Smooth muscle cell (in vitro differentiated cells): ENCODE data around the gene E2F3. TPM values are rescaled to one million over a fixed set of nuclear protein-coding genes. Genes with fewer than 3 reads are reported as not detected.
A peak's percentile ranks its signal among the peaks of the same experiment; 100 is the strongest.

Source experiments
- DNase-seq: peaks from one replicate; lab custom pipeline; 2025; ENCODE audit not compliant: unreplicated experiment; lab: John Stamatoyannopoulos, UW
- H2AFZ ChIP-seq: fragments of 200-600 bp; sonication (generic); 2 replicates; pipeline ENCODE4 v1.6.0; 2016; ENCODE audit warnings: antibody characterized with exemption, low read depth, mild to moderate bottlenecking
- H3F3A ChIP-seq: fragments of 200-600 bp; sonication (generic); 2 replicates; pipeline ENCODE4 v1.6.0; 2017; ENCODE audit warnings: antibody characterized with exemption, low read depth
- H3K27ac ChIP-seq: fragments of 200-600 bp; sonication (generic); 2 replicates; pipeline ENCODE4 v1.5.1; 2016; ENCODE audit warnings: low read depth, mild to moderate bottlenecking
- H3K27me3 ChIP-seq: fragments of 200-600 bp; sonication (generic); 2 replicates; pipeline ENCODE4 v1.6.1; 2016; ENCODE audit warnings: low read depth, mild to moderate bottlenecking
- H3K36me3 ChIP-seq: fragments of 200-600 bp; sonication (generic); 2 replicates; pipeline ENCODE4 v1.5.1; 2016; ENCODE audit warnings: low read depth
- H3K4me1 ChIP-seq: fragments of 200-600 bp; sonication (generic); 2 replicates; pipeline ENCODE4 v1.5.1; 2016; ENCODE audit warnings: low read depth
- H3K4me2 ChIP-seq: fragments of 200-600 bp; sonication (generic); 2 replicates; pipeline ENCODE4 v1.6.0; 2016; ENCODE audit warnings: mild to moderate bottlenecking
- H3K4me3 ChIP-seq: fragments of 200-600 bp; sonication (generic); 2 replicates; pipeline ENCODE4 v1.5.1; 2016; ENCODE audit warnings: mild to moderate bottlenecking
- H3K79me2 ChIP-seq: fragments of 200-600 bp; sonication (generic); 2 replicates; pipeline ENCODE4 v1.6.0; 2016; ENCODE audit warnings: low read depth, mild to moderate bottlenecking
- H3K9ac ChIP-seq: fragments of 200-600 bp; sonication (generic); 2 replicates; pipeline ENCODE4 v1.6.0; 2016; ENCODE audit warnings: low read depth
- H3K9me3 ChIP-seq: fragments of 200-600 bp; sonication (generic); replicated peaks from 2 replicates; pipeline ENCODE4 v1.5.1; 2016; ENCODE audit warnings: low read depth
- H4K20me1 ChIP-seq: fragments of 200-600 bp; sonication (generic); 2 replicates; pipeline ENCODE4 v1.6.0; 2016; ENCODE audit warnings: low read depth
- CTCF ChIP-seq: fragments of 200-600 bp; sonication (generic); IDR thresholded peaks from 2 replicates; pipeline ENCODE4 v1.5.1; 2017; ENCODE audit warnings: borderline replicate concordance, mild to moderate bottlenecking, antibody characterized with exemption; ENCODE audit not compliant: insufficient read depth, poor library complexity, severe bottlenecking
- WGBS: methylation state at CpG from one replicate; pipeline ENCODE4 v1.1.7; 2016; ENCODE audit warnings: low lambda C conversion rate; 5-methylcytosine and 5-hydroxymethylcytosine counted together
- polyA plus RNA-seq: library from polyadenylated mRNA; unstranded; fragments of >200 nt; fragmentation: Nextera tagmentation; extraction: Ambion mirVana; gene quantifications from 2 replicates; pipeline ENCODE4 v1.2.1, GENCODE V29; 2016
- total RNA-seq: library from RNA; depleted of rRNA; stranded (reverse); fragments of >200 nt; gene quantifications from 2 replicates; pipeline ENCODE4 v1.2.3, GENCODE V29; 2014

E2F3 gene
- total RNA-seq (12.6 and 16.3 TPM in 2 replicates), polyA plus RNA-seq (7.9 and 9.6 TPM in 2 replicates)

- Histone ChIP-seq H3K9ac (peak within 1 kb of the TSS; percentile 97), H3K4me3 (peak within 1 kb of the TSS; percentile 98), H3K79me2 (peaks cover 31% of the 10 kb centered on the region), H3K36me3 (no peaks in the 10 kb centered on the region), H3K4me1 (peaks cover 9% of the 10 kb centered on the region), H3K27ac (peak within 1 kb of the TSS; percentile 95), H2AFZ (peak within 1 kb of the TSS; percentile 62), H3F3A (peaks cover 5% of the 10 kb centered on the region), H3K4me2 (peak within 1 kb of the TSS; percentile 95), H4K20me1 (peaks cover 18% of the 10 kb centered on the region), H3K27me3 (no peaks in the 10 kb centered on the region), H3K9me3 (no peaks in the 10 kb centered on the region)
- peak; percentile 91 for DNase-seq
- no peak for TF ChIP-seq CTCF
- under 1% methylated on average over 63 of the region's 63 CpGs for WGBS
Observed at GRCh38 chr6:20401205-20402091, at the start of gene E2F3. Gene E2F3 (plus strand): TSS chr6:20401879. CDS start chr6:20402233, 354 bp downstream.

- Histone ChIP-seq H3K4me3 (no peak overlapping the region), H4K20me1 (no peaks in the 10 kb centered on the region), H2AFZ (no peak overlapping the region), H3K4me2 (no peak overlapping the region), H3K9ac (no peak overlapping the region), H3K9me3 (no peaks in the 10 kb centered on the region), H3K79me2 (no peaks in the 10 kb centered on the region), H3K4me1 (peaks cover 8% of the 10 kb centered on the region), H3K36me3 (no peaks in the 10 kb centered on the region), H3F3A (peaks cover 9% of the 10 kb centered on the region), H3K27me3 (no peaks in the 10 kb centered on the region), H3K27ac (no peak overlapping the region)
- TF ChIP-seq CTCF: no peak
- no peak for DNase-seq
- 77% methylated on average over 4 of the region's 4 CpGs for WGBS
Observed at GRCh38 chr6:20352346-20352745, 49.3 kb upstream of the E2F3 start.

GRCh38 chr6:20353134-20353533, 48.5 kb upstream of the E2F3 start:
- H3F3A ChIP-seq: peaks cover 9% of the 10 kb centered on the region
- no peak overlapping the region for H3K27ac ChIP-seq
- DNase-seq: no peak
- TF ChIP-seq CTCF: no peak
- H3K4me3 ChIP-seq: no peak overlapping the region
- H2AFZ ChIP-seq: no peak overlapping the region
- no peaks in the 10 kb centered on the region for H3K36me3 ChIP-seq
- H3K9ac ChIP-seq: no peak overlapping the region
- peaks cover 8% of the 10 kb centered on the region for H3K4me1 ChIP-seq
- H3K9me3 ChIP-seq: no peaks in the 10 kb centered on the region
- no peaks in the 10 kb centered on the region for H3K27me3 ChIP-seq
- H3K79me2 ChIP-seq: no peaks in the 10 kb centered on the region
- H3K4me2 ChIP-seq: no peak overlapping the region
- 93% methylated on average over 5 of the region's 5 CpGs for WGBS
- no peaks in the 10 kb centered on the region for H4K20me1 ChIP-seq
